Stimulated activated CD8-positive, alpha-beta memory T cell treated with anti-CD3 and anti-CD28 coated beads, Interleukin-15, amount 100 ng/mL, for 4 hours (primary cell): ENCODE measurements around the gene USP49.
"Not testable (repeated sequence)": the region's sequence is repeated elsewhere in the genome, so short reads cannot be mapped to it uniquely, and the experiment has no call there.

Source experiments
- DNase-seq, 2 donors: peaks; one replicate each; pipeline ENCODE4 v3.0.0-alpha.2; 2020; ENCODE audit warnings: low read depth in 2 of 2

Gene USP49

GRCh38 chr6:41779788-41780550, 115.2 kb downstream of the USP49 start, which contains the start of gene FRS3:
TSS of gene FRS3 (minus strand) at chr6:41779900. CDS start at chr6:41776987, 2,913 bp downstream.
- peak; percentile 97 to 98 for DNase-seq

- no peak for DNase-seq
Observed at GRCh38 chr6:41779336-41779735, 115.8 kb downstream of the USP49 start.

DNA sequence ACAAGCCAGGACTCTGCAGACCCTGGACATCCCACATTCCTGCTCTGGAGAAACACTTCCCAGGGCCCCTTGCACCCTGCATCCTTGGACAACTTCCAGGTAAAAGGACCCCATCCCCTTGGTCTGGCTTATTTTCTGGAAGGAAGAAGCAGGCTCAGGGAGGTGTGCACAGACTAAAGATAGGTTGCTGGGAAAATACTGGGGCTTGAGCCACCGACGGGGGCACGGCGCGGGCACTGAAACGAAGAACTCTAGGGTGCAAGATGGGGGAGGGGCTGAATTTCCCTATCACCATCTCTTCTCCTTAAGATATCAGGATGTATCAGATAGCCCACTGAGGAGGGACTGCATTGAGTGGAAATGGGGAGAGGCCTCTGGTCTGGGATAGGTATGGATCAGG, 116.3 kb downstream of the USP49 start:
- no peak for DNase-seq

- no peak for DNase-seq
Observed at GRCh38 chr6:41777551-41778285, 117.5 kb downstream of the USP49 start.

GRCh38 chr6:41775293-41775882, 119.8 kb downstream of the USP49 start:
- DNase-seq = no peak

GRCh38 chr6:41774841-41775240, 120.3 kb downstream of the USP49 start:
- no peak for DNase-seq

- DNase-seq = no peak
Observed at GRCh38 chr6:41771058-41771983, 123.9 kb downstream of the USP49 start.

DNA sequence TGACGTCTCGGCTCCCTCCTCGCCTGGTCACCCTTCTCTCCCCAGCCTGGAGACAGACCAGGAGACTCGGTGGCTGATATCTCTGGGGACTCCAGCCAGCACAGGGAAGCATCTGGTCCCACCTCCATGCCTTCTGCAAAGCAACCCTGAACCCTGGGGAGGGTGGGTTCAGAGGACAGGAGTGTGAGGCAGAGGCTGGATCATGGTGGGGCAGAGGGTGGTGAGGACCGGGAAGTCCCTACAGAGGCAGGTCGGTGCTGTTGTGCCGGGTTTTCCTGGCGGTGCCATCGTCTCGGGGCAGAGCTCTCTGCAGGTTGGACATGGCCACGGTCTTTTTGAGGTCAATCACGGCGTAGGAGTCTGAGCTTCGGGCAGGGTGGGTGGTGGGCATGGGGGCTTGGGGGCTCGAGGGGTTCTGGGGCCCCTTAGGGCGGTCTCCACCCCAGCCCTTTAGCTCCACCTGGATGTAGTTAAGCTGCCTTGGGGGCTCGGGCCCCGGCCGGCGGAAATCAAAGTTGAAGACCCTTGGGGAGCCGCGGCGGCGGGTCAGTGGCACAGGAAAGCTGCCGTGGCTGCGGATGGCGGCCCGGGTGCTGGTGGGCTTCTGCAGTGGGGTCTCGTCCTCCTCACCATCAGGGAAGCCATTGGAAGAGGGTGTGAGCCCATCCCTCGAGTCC, 124.7 kb downstream of the USP49 start:
- DNase-seq = no peak

DNA sequence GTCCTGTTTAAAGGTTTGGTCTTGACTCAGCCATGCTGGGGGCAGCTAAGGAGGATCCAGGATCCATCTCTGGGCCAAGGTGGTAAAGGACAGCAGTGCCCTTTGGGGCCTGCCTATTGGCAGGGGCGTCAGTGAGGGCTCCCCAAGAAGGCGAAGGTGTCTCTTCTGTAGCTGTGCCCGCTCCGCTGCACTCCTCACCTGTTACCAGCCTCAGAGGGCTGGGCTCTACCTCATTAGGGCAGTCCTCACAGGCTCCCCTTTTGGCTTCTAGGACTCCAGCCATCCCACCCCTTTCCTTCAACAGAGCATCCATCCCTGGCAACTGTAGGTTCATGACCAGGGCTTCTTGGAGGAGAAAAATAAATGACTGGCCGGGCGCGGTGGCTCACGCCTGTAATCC, 125.8 kb downstream of the USP49 start:
- no peak for DNase-seq

DNA sequence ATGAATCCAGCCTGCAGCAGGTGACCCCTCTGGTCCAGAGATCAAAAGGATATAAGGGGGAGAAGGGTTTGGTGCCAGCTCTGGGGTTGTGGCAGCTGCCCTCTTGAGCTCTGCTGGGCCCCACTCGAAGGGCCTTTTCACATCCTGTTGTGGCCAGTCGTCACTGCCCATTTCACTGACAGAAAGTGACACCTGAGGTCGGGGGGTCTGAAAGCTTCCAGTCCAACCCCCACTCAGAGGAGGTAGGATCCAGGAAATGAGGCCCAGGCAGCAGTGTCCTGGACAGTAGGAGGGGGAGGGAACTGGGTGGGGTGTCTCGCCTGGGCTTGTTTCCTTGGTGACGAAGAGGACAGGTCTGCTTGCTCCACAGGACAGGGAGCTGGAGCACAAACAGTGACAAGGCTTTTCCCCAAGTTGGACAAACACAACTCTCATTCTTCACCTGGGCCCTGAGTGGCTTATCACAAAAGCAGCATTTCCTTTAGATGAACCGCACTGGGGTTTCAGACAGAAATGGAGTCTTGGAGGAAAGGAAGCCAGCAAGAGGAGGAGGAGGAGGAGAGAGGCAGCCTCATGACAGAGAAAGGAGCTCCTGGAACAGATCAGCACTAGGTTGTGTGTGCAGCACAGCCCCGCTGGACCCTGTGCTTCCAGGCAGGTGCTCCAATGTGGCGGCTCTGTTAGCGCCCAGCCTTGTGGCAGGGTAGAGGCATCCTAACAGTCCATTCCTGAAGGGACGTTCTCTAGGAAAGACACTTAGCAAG, 126.4 kb downstream of the USP49 start:
- DNase-seq = no peak

GRCh38 chr6:41767112-41767833, 127.9 kb downstream of the USP49 start:
- DNase-seq = no peak

DNA sequence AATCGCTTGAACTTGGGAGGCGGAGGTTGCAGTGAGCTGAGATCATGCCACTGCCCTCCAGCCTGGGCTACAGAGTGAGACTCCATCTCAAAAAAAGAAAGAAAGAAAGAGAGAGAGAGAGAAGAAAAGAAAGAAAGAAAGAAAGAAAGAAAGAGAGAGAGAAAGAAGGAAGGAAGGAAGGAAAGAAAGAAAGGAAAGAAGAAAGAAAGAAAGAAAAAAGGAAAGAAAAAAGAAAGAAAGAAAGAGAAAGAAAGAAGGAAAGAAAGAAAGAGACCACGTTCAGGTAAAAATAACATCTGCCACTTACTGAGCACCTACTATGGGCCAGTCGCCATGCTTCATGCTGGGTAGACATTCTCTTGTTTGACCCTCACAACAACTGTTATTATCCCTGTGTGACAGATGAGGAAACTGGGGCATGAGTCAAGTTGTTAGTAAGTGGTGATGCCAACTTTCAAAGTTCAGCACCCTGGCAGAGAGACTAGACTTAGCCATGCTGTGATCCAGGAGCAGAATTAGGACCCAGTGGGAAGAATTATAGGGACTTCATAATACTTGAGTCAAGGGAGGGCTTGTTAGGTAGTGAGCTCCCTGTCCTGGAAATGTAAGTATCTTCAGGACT, 129.0 kb downstream of the USP49 start:
- not testable (repeated sequence) for DNase-seq

- no peak for DNase-seq
Observed at GRCh38 chr6:41763470-41763869, 131.7 kb downstream of the USP49 start.

DNA sequence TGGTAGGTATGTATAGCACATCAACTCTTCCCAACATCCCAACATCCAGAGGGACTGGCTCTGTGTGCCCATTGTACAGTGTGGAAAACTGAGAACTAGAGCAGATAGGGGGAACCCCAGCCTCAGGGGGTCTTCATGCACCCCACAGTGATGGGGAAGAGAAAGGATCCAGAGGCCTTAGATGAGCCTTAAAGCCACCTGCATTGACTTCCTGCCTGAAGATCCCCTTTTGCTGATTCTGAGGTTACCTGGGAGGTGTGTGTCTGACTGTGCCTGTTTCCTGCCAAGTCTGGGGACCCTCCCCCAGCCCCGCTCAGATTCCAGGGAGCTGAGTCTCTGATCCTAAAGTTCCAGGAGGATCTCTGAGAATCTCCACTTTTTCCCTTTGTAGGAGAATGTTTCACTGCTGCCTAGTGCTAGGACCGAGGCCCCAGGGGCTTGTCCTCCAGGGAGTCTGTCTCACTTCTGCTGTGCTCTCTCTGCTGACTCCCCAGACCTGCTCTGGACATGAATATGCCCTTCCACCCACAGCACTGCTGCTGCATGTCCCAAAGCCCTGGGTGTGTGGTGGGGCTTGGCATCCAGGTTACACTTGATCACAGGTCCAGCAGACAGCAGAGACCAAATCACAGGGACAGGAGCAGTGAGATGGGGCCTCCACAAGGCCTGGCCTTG, 135.1 kb downstream of the USP49 start:
- DNase-seq = no peak

- DNase-seq = no peak
Observed at GRCh38 chr6:41759106-41759904, 135.9 kb downstream of the USP49 start.

- DNase-seq = no peak
Observed at GRCh38 chr6:41758641-41759035, 136.5 kb downstream of the USP49 start.

DNA sequence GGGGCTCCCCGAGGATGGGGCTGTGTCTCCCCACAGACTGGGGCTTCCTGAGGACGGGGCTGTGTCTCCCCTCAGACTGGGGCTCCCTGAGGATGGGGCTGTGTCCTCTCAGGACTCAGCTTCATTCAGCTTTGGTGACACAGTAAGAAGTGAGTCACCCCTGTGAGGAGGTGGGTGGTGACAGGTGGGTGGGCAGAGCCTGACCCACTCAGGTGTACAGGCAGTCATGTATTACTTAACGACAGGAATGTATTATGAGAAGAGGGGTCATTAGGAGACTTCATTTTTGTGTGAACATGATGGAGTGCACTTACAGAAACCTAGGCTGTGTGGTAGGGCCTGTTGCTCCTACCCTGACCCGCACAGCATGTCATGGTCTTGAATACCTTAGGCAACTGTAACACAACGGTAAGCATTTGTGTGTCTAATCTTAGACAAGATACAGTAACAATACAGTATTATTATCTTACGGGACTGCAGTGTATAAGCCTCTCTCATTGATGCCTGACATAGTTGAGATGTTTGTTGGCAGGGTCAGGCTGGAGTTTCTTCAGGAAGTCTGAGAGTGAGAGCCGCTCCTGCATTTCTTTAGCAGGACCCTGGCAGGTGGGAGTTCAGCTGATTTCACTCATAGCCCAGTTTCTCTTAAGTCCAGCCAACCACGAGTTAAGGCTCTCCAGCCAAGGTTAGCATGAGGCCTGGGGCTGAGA, 137.1 kb downstream of the USP49 start:
- DNase-seq = no peak
